K562 (cell line): ENCODE measurements around the gene OBP2A. TPM values are rescaled to one million over a fixed set of nuclear protein-coding genes. Genes with fewer than 3 reads are reported as not detected.

Experiments
- ATF4 ChIP-seq: fragments of 450-650 bp; formaldehyde crosslinking; IDR thresholded peaks from 2 replicates; pipeline ENCODE4 v1.4.0; 2022; ENCODE audit warnings: mild to moderate bottlenecking, moderate library complexity
- CREB3 ChIP-seq: fragments of 450-650 bp; conservative IDR thresholded peaks from 2 replicates; pipeline ENCODE4 v1.6.1; 2016; ENCODE audit warnings: missing genetic modification characterization, low read depth, mild to moderate bottlenecking, missing compliant biosample characterization, moderate library complexity
- E2F8 ChIP-seq: fragments of 450-650 bp; IDR thresholded peaks from 2 replicates; pipeline ENCODE4 v1.7.1; 2018; ENCODE audit warnings: mild to moderate bottlenecking, low read depth; ENCODE audit not compliant: partially characterized antibody
- FOXP1 ChIP-seq: sonication (generic); formaldehyde crosslinking; IDR thresholded peaks from 2 replicates; pipeline ENCODE4 v1.8.0; 2022; ENCODE audit warnings: mild to moderate bottlenecking, missing genetic modification reagents
- GABPA ChIP-seq: fragments of 200-800 bp; sonication (Bioruptor generic); conservative IDR thresholded peaks from 2 replicates; pipeline ENCODE4 v1.6.1; 2016; ENCODE audit warnings: low read depth, missing genetic modification characterization, missing compliant biosample characterization
- HMG20A ChIP-seq: fragments of 450-650 bp; formaldehyde crosslinking; conservative IDR thresholded peaks from 2 replicates; pipeline ENCODE4 v1.4.0; 2020; ENCODE audit warnings: mild to moderate bottlenecking, mixed read lengths
- HNRNPL ChIP-seq: fragments of 200-400 bp; formaldehyde crosslinking; IDR thresholded peaks from 2 replicates; pipeline ENCODE4 v1.6.1; 2017; ENCODE audit warnings: low read depth, mild to moderate bottlenecking, low read length
- ZBTB26 ChIP-seq: fragments of 450-650 bp; formaldehyde crosslinking; IDR thresholded peaks from 2 replicates; pipeline ENCODE4 v1.4.0; 2022; ENCODE audit warnings: missing genetic modification characterization
- ZNF143 ChIP-seq: sonication (generic); formaldehyde crosslinking; IDR thresholded peaks from 2 replicates; pipeline ENCODE4 v1.9.0; 2022; ENCODE audit warnings: mild to moderate bottlenecking, missing genetic modification reagents
- ZNF280B ChIP-seq: fragments of 250-450 bp; sonication (Bioruptor Pico); IDR thresholded peaks from 2 replicates; pipeline ENCODE4 v1.5.1; 2021; ENCODE audit warnings: mild to moderate bottlenecking
- ZNF592 ChIP-seq: fragments of 450-650 bp; IDR thresholded peaks from 2 replicates; pipeline ENCODE4 v1.6.1; 2017; ENCODE audit warnings: antibody characterized with exemption, mild to moderate bottlenecking
- ZNF740 ChIP-seq, 3 experiments: fragments of 200-800 bp in 1 of 3; sonication (Bioruptor generic) in 1 of 3; sonication (generic) in 1 of 3; formaldehyde crosslinking in 1 of 3; IDR thresholded peaks; 2 replicates each; pipeline versions ENCODE4 v1.6.1 to v1.8.0; 2016 to 2022; ENCODE audit warnings: mild to moderate bottlenecking in 2 of 3, missing compliant biosample characterization in 2 of 3, missing genetic modification characterization in 2 of 3, missing genetic modification reagents in 1 of 3
- polyA plus RNA-seq, 8 experiments: library from polyadenylated mRNA; depleted of rRNA in 4 of 8; stranded (reverse) in 5 of 8; unstranded in 3 of 8; fragments of >200 nt; fragmentation: Nextera tagmentation in 2 of 8; fragmentation: Illumina TruSeq in 1 of 8; extraction: Ambion mirVana in 2 of 8; extraction: Trizol in 1 of 8; gene quantifications; 2 replicates each; pipeline versions ENCODE4 v1.2.1 to v1.2.3, GENCODE V29; 2011 to 2014; ENCODE audit warnings: inconsistent platforms in 1 of 8, missing spikeins in 1 of 8
- total RNA-seq, 7 experiments: library from RNA; depleted of rRNA in 6 of 7; stranded (reverse); fragments of >200 nt in 6 of 7; fragmentation: Illumina TruSeq in 2 of 7; extraction: Trizol in 2 of 7; gene quantifications; 2 replicates each; pipeline versions ENCODE4 v1.2.1 to v1.2.3, GENCODE V29; 2011 to 2021; ENCODE audit warnings: low replicate concordance in 1 of 7

The OBP2A gene
- total and polyA plus RNA-seq, 9 of the 15 experiments (the other 6 are each of a cell fraction or from before 2014, with no cell fraction given), result not detected

GRCh38 chr9:135500525-135501260 lies 45.2 kb upstream of the OBP2A start, which contains the start of gene MRPS2 (continued):
- TF ChIP-seq ZBTB26 (CRISPR knock-in tag) (no peak), ZNF143 (CRISPR knock-in tag) (0 out of 2 replicates have a peak, but pooled peaks have one; percentile 8), GABPA (tag) (peak; percentile 65), E2F8 (no peak), FOXP1 (CRISPR knock-in tag) (no peak), ZNF280B (CRISPR knock-in tag) (no peak), HMG20A (CRISPR knock-in tag) (no peak), ATF4 (CRISPR knock-in tag) (no peak), HNRNPL (peak; percentile 39; the same call in 1 of the 2 replicates), CREB3 (tag) (no peak), ZNF740 (CRISPR knock-in tag; IDR thresholded peaks at IDR 0.05) (no peak), ZNF740 (tag; IDR thresholded peaks at IDR 0.05) (no peak), ZNF592 (peak; percentile 14; the same call in 1 of the 2 replicates)
